K562 (cell line): ENCODE measurements around the gene ADAM23. TPM values are rescaled to one million over a fixed set of nuclear protein-coding genes. Genes with fewer than 3 reads are reported as not detected.

Experiments
- ATAC-seq: fragments of 200-7000 bp; cut with Tn5 transposase; 3 replicates; pipeline ENCODE4 v1.9.1; 2020; ENCODE audit warnings: moderate library complexity
- BruUV-seq: library from RNA; stranded (reverse); fragments of 400-500 nt; replicated peaks from 2 replicates; lab custom pipeline; 2021; lab: Mats Ljungman, UMichigan
- CTCF ChIA-PET: fragments of 300-600 bp; formaldehyde crosslinking; extraction: SDS; loops from one replicate; lab custom pipeline; 2021; ENCODE audit warnings: low intra/inter-chr PET ratio; lab: Yijun Ruan, JAX
- POLR2A ChIA-PET: fragments of 300-600, 350-650 bp; sonication (Branson Sonifier 250); formaldehyde crosslinking; extraction: SDS; loops from one replicate; lab custom pipeline; 2021; ENCODE audit warnings: antibody characterized with exemption, inconsistent platforms; lab: Yijun Ruan, JAX
- DNase-seq, 4 experiments: peaks; one replicate each; pipeline versions ENCODE4 v3.0.0 to v3.0.0-alpha.2; 2011 to 2018; ENCODE audit warnings: low spot score in 3 of 4, mixed read lengths in 3 of 4; ENCODE audit errors: extremely low read depth in 1 of 4
- FAIRE-seq: peaks from 2 replicates; lab custom pipeline; 2011; peaks lifted over from hg19 to GRCh38; lab: Jason Lieb, UNC
- H2AFZ ChIP-seq: 2 replicates; pipeline ENCODE4 v1.6.0; 2011; ENCODE audit warnings: low read depth, low read length, control low read depth, inconsistent platforms
- H3K27ac ChIP-seq: fragments of 200-600 bp; 3 replicates; pipeline ENCODE4 v1.8.0; 2011; ENCODE audit warnings: low read depth, mild to moderate bottlenecking, control low read depth, inconsistent platforms, low read length, moderate library complexity, mixed read lengths; ENCODE audit errors: extremely low read depth
- H3K27me3 ChIP-seq, 2 experiments: fragments of 300-600 bp in 1 of 2; 2 replicates in 1 of 2; 3 replicates in 1 of 2; pipeline versions ENCODE4 v1.6.0 to v1.8.0; 2011; ENCODE audit warnings: inconsistent platforms in 2 of 2, low read length in 2 of 2, mild to moderate bottlenecking in 1 of 2, mixed read lengths in 1 of 2, moderate library complexity in 1 of 2; ENCODE audit not compliant: control insufficient read depth in 2 of 2, insufficient read depth in 2 of 2
- H3K36me3 ChIP-seq: fragments of 300-600 bp; 3 replicates; pipeline ENCODE4 v1.8.0; 2011; ENCODE audit warnings: mild to moderate bottlenecking, low read length, inconsistent platforms; ENCODE audit not compliant: control insufficient read depth, insufficient read depth
- H3K4me1 ChIP-seq, 2 experiments: fragments of 200-600 bp in 1 of 2; replicated peaks in 1 of 2; 2 replicates in 1 of 2; 3 replicates in 1 of 2; pipeline versions ENCODE4 v1.5.1 to v1.8.0; 2011; ENCODE audit warnings: inconsistent platforms in 2 of 2, low read length in 2 of 2, mild to moderate bottlenecking in 1 of 2, mixed read lengths in 1 of 2, moderate library complexity in 1 of 2; ENCODE audit not compliant: control insufficient read depth in 2 of 2, insufficient read depth in 2 of 2
- H3K4me2 ChIP-seq: 2 replicates; pipeline ENCODE4 v1.6.1; 2011; ENCODE audit warnings: low read length, control low read depth, inconsistent platforms, mixed read lengths; ENCODE audit not compliant: insufficient read depth
- H3K4me3 ChIP-seq: fragments of 200-600 bp; sonication (generic), shearing (Covaris generic); 2 replicates; pipeline ENCODE4 v1.5.1; 2016; ENCODE audit warnings: control low read depth, inconsistent platforms
- H3K79me2 ChIP-seq: fragments of 200-600 bp; 3 replicates; pipeline ENCODE4 v1.8.0; 2011; ENCODE audit warnings: low read length, inconsistent platforms; ENCODE audit not compliant: control insufficient read depth, insufficient read depth
- H3K9ac ChIP-seq, 2 experiments: 2 replicates each; pipeline versions ENCODE4 v1.6.0 to v1.6.1; 2011; ENCODE audit warnings: low read depth in 2 of 2, low read length in 2 of 2, control low read depth in 1 of 2, inconsistent platforms in 1 of 2, mild to moderate bottlenecking in 1 of 2, mixed read lengths in 1 of 2; ENCODE audit not compliant: insufficient read depth in 1 of 2
- H3K9me1 ChIP-seq: one replicate; pipeline ENCODE4 v1.6.0; 2011; ENCODE audit warnings: inconsistent platforms, mild to moderate bottlenecking, low read length, moderate library complexity; ENCODE audit not compliant: control insufficient read depth, insufficient read depth
- H3K9me3 ChIP-seq: replicated peaks from 2 replicates; pipeline ENCODE4 v1.5.1; 2011; ENCODE audit warnings: low read depth, low read length, inconsistent platforms; ENCODE audit not compliant: control insufficient read depth, insufficient read depth
- H4K20me1 ChIP-seq: replicated peaks from 2 replicates; pipeline ENCODE4 v1.6.1; 2011; ENCODE audit warnings: low read length, inconsistent platforms, mixed read lengths; ENCODE audit not compliant: control insufficient read depth, insufficient read depth
- CTCF ChIP-seq, 3 experiments: IDR thresholded peaks in 2 of 3; conservative IDR thresholded peaks in 1 of 3; 2 replicates each; pipeline ENCODE4 v1.5.1; 2011 to 2012; ENCODE audit warnings: low read length in 3 of 3, mild to moderate bottlenecking in 3 of 3, control low read depth in 2 of 3, improper control_type of control experiment in 1 of 3, inconsistent platforms in 1 of 3, low read depth in 1 of 3, mixed read lengths in 1 of 3, moderate library complexity in 1 of 3; ENCODE audit not compliant: insufficient read depth in 2 of 3
- NUFIP1 ChIP-seq: fragments of 450-650 bp; IDR thresholded peaks from 2 replicates; pipeline ENCODE4 v1.6.1; 2018; ENCODE audit not compliant: partially characterized antibody
- PPARD ChIP-seq: fragments of 250-450 bp; sonication (Bioruptor Pico); IDR thresholded peaks from 2 replicates; pipeline ENCODE4 v1.8.0; 2022; ENCODE audit warnings: inconsistent platforms, mild to moderate bottlenecking, moderate library complexity
- SMARCA4 ChIP-seq: fragments of 450-650 bp; IDR thresholded peaks from 2 replicates; pipeline ENCODE4 v1.6.1; 2016
- ZNF134 ChIP-seq: fragments of 250-450 bp; sonication (Bioruptor Pico); conservative IDR thresholded peaks from 2 replicates; pipeline ENCODE4 v1.4.0; 2020
- ZNF184 ChIP-seq: sonication (generic); formaldehyde crosslinking; IDR thresholded peaks from 2 replicates; pipeline ENCODE4 v1.5.0; 2020; ENCODE audit warnings: missing genetic modification reagents
- WGBS: fragments of 100-300 bp; shearing (Covaris generic); methylation state at CpG from one replicate; pipeline ENCODE4 v1.1.6; 2016; ENCODE audit warnings: low coverage, mixed read lengths; ENCODE audit not compliant: insufficient coverage; ENCODE audit errors: missing lambda C conversion rate; 5-methylcytosine and 5-hydroxymethylcytosine counted together
- in situ Hi-C: fragments of 300-500 bp; cut with MboI; formaldehyde crosslinking; loops from 4 replicates; pipeline ENCODE4 v1.15.0; 2018; ENCODE audit warnings: inconsistent platforms, mixed read lengths
- intact Hi-C: fragments of 100-400 bp; cut with micrococcal nuclease; formaldehyde crosslinking; loops from 2 replicates; pipeline ENCODE4 v1.14.2; 2022
- polyA plus RNA-seq, 8 experiments: library from polyadenylated mRNA; depleted of rRNA in 4 of 8; stranded (reverse) in 5 of 8; unstranded in 3 of 8; fragments of >200 nt; fragmentation: Nextera tagmentation in 2 of 8; fragmentation: Illumina TruSeq in 1 of 8; extraction: Ambion mirVana in 2 of 8; extraction: Trizol in 1 of 8; gene quantifications; 2 replicates each; pipeline versions ENCODE4 v1.2.1 to v1.2.3, GENCODE V29; 2011 to 2014; ENCODE audit warnings: inconsistent platforms in 1 of 8, missing spikeins in 1 of 8
- total RNA-seq, 7 experiments: library from RNA; depleted of rRNA in 6 of 7; stranded (reverse); fragments of >200 nt in 6 of 7; fragmentation: Illumina TruSeq in 2 of 7; extraction: Trizol in 2 of 7; gene quantifications; 2 replicates each; pipeline versions ENCODE4 v1.2.1 to v1.2.3, GENCODE V29; 2011 to 2021; ENCODE audit warnings: low replicate concordance in 1 of 7

The ADAM23 gene
- total and polyA plus RNA-seq, 9 of the 15 experiments (the other 6 are each of a cell fraction or from before 2014, with no cell fraction given) = 0.02 TPM; not detected in 8

- Histone ChIP-seq H3K9me3 (no peaks in the 10 kb centered on the region), H3K4me2 (no peak overlapping the region), H3K79me2 (no peaks in the 10 kb centered on the region), H3K9ac (no peak overlapping the region), H3K4me3 (no peak overlapping the region), H3K36me3 (no peaks in the 10 kb centered on the region), H3K27me3 (no peaks in the 10 kb centered on the region), H2AFZ (no peak overlapping the region), H3K9me1 (no peaks in the 10 kb centered on the region), H4K20me1 (no peaks in the 10 kb centered on the region), H3K27ac (no peak overlapping the region), H3K4me1 (no peaks in the 10 kb centered on the region)
- POLR2A ChIA-PET = no interaction called here
- in situ Hi-C loops = no loop called here
- FAIRE-seq (no peak), DNase-seq (no peak), ATAC-seq (no peak)
- intact Hi-C loops = no loop called here
- CTCF ChIA-PET = no interaction called here
- TF ChIP-seq ZNF134 (CRISPR knock-in tag) (no peak), NUFIP1 (no peak), SMARCA4 (no peak)
- WGBS = 0% methylated on average over 1 of the region's 1 CpG
- no TSS peak for BruUV-seq
Measured at GRCh38 chr2:206494061-206494460, 50.7 kb downstream of the ADAM23 start.

GRCh38 chr2:206502729-206503128 lies 59.4 kb downstream of the ADAM23 start:
- Histone ChIP-seq H3K4me3 (no peak overlapping the region), H3K9ac (no peak overlapping the region), H2AFZ (no peak overlapping the region), H3K9me3 (no peaks in the 10 kb centered on the region), H4K20me1 (no peaks in the 10 kb centered on the region), H3K79me2 (no peaks in the 10 kb centered on the region), H3K27me3 (no peaks in the 10 kb centered on the region), H3K9me1 (no peaks in the 10 kb centered on the region), H3K4me1 (no peaks in the 10 kb centered on the region), H3K36me3 (no peaks in the 10 kb centered on the region), H3K4me2 (no peak overlapping the region), H3K27ac (no peak overlapping the region)
- ATAC-seq (peak; percentile 42; the same call in 1 of the 3 replicates), FAIRE-seq (no peak), DNase-seq (peak in 2 of 4 experiments; percentile 6 to 9)
- POLR2A ChIA-PET = interaction anchor here (0.9 kb wide), 1 partner anchor 29 kb away, joined by 3 read pairs; no protein-coding TSS in a partner anchor
- in situ Hi-C loops (no loop called here), intact Hi-C loops (no loop called here)
- BruUV-seq = no TSS peak
- CTCF ChIA-PET = no interaction called here
- WGBS = 0% methylated on average over 4 of the region's 4 CpGs
- TF ChIP-seq PPARD (CRISPR knock-in tag) = no peak
- no peak for TF ChIP-seq ZNF184 (CRISPR knock-in tag)
- TF ChIP-seq CTCF (IDR thresholded peaks at IDR 0.05 in 2 of 3, conservative IDR thresholded peaks at IDR 0.05 in 1 of 3; ENCODE audit: insufficient read depth in 2 of 3, low read depth in 1 of 3, low read length in 3 of 3) = peak in 2 of 3 experiments; percentile 5 to 36; a peak in 2 of 6 replicates
